Neural cell (in vitro differentiated cells): ENCODE data around the gene DENND1A. TPM values are rescaled to one million over a fixed set of nuclear protein-coding genes. Genes with fewer than 3 reads are reported as not detected.
"Not testable (repeated sequence)": the region's sequence is repeated elsewhere in the genome, so short reads cannot be mapped to it uniquely, and the experiment has no call there.

Experiments used
- H2AFZ ChIP-seq: fragments of 200-600, 300-800 bp; sonication (generic), shearing (Covaris generic); 2 replicates; pipeline ENCODE4 v1.6.0; 2014; ENCODE audit warnings: low read depth, mild to moderate bottlenecking, antibody characterized with exemption, low read length, moderate library complexity
- H3F3A ChIP-seq: fragments of 200-600 bp; shearing (Covaris generic); 2 replicates; pipeline ENCODE4 v1.6.1; 2016; ENCODE audit warnings: mild to moderate bottlenecking, moderate library complexity, mixed read lengths, antibody characterized with exemption, low read length; ENCODE audit not compliant: insufficient read depth, poor library complexity, severe bottlenecking
- H3K27ac ChIP-seq: fragments of 200-600, 300-800 bp; sonication (generic), shearing (Covaris generic); 2 replicates; pipeline ENCODE4 v1.5.1; 2014; ENCODE audit warnings: mild to moderate bottlenecking, low read length, moderate library complexity
- H3K27me3 ChIP-seq: fragments of 300-800, 200-600 bp; sonication (generic), shearing (Covaris generic); 2 replicates; pipeline ENCODE4 v1.6.0; 2014; ENCODE audit warnings: mild to moderate bottlenecking, low read depth, low read length, moderate library complexity; ENCODE audit not compliant: insufficient read depth
- H3K36me3 ChIP-seq: fragments of 300-800, 200-600 bp; sonication (generic), shearing (Covaris generic); 2 replicates; pipeline ENCODE4 v1.5.1; 2014; ENCODE audit warnings: mild to moderate bottlenecking, antibody characterized with exemption, low read length, moderate library complexity; ENCODE audit not compliant: insufficient read depth
- H3K4me2 ChIP-seq: fragments of 300-800, 200-600 bp; sonication (generic), shearing (Covaris generic); 2 replicates; pipeline ENCODE4 v1.6.0; 2014; ENCODE audit warnings: mild to moderate bottlenecking, low read length
- H3K4me3 ChIP-seq: fragments of 300-800, 200-600 bp; sonication (generic), shearing (Covaris generic); 2 replicates; pipeline ENCODE4 v1.5.1; 2014; ENCODE audit warnings: mild to moderate bottlenecking, low read length, moderate library complexity
- H3K79me2 ChIP-seq: fragments of 200-600 bp; shearing (Covaris generic); replicated peaks from 2 replicates; pipeline ENCODE4 v1.6.0; 2014; ENCODE audit warnings: mild to moderate bottlenecking, low read length, moderate library complexity; ENCODE audit not compliant: insufficient read depth
- H3K9ac ChIP-seq: fragments of 300-800, 200-600 bp; sonication (generic), shearing (Covaris generic); 2 replicates; pipeline ENCODE4 v1.6.1; 2016; ENCODE audit warnings: mild to moderate bottlenecking, low read length, mixed read lengths
- H3K9me2 ChIP-seq: fragments of 200-600 bp; shearing (Covaris generic); 2 replicates; pipeline ENCODE4 v1.6.1; 2016; ENCODE audit warnings: mild to moderate bottlenecking, low read length, mixed read lengths; ENCODE audit not compliant: insufficient read depth
- H3K9me3 ChIP-seq: fragments of 200-600, 300-800 bp; sonication (generic), shearing (Covaris generic); 2 replicates; pipeline ENCODE4 v1.6.1; 2016; ENCODE audit warnings: mild to moderate bottlenecking, mixed run types, low read length, moderate library complexity, mixed read lengths
- H4K20me1 ChIP-seq: fragments of 200-600 bp; shearing (Covaris generic); 2 replicates; pipeline ENCODE4 v1.6.1; 2016; ENCODE audit warnings: mild to moderate bottlenecking, mixed run types; ENCODE audit not compliant: insufficient read depth
- EP300 ChIP-seq: fragments of 450-650 bp; conservative IDR thresholded peaks from 2 replicates; pipeline ENCODE4 v1.6.1; 2014; ENCODE audit warnings: antibody characterized with exemption, mild to moderate bottlenecking, moderate library complexity; ENCODE audit not compliant: poor library complexity, severe bottlenecking
- MXI1 ChIP-seq: fragments of 450-650 bp; conservative IDR thresholded peaks from 2 replicates; pipeline ENCODE4 v1.6.1; 2014; ENCODE audit warnings: antibody characterized with exemption, mild to moderate bottlenecking; ENCODE audit not compliant: poor library complexity, severe bottlenecking
- POLR2AphosphoS5 ChIP-seq: IDR thresholded peaks from 2 replicates; pipeline ENCODE4 v1.6.1; 2012
- RAD21 ChIP-seq: fragments of 450-650 bp; conservative IDR thresholded peaks from 2 replicates; pipeline ENCODE4 v1.6.1; 2014; ENCODE audit warnings: antibody characterized with exemption, mild to moderate bottlenecking, moderate library complexity
- TAF1 ChIP-seq: IDR thresholded peaks from 2 replicates; pipeline ENCODE4 v1.6.1; 2012; ENCODE audit warnings: low read depth
- polyA plus RNA-seq: library from polyadenylated mRNA; depleted of rRNA; stranded (reverse); fragments of >200 nt; gene quantifications from 2 replicates; pipeline ENCODE4 v1.2.3, GENCODE V29; 2014
- TF ChIP-seq, protein P1 (sequence below): IDR thresholded peaks from 2 replicates; pipeline ENCODE4 v1.6.1; 2012; ENCODE audit warnings: borderline replicate concordance
- TF ChIP-seq, protein P2 (sequence below): fragments of 450-650 bp; IDR thresholded peaks from 2 replicates; pipeline ENCODE4 v1.5.1; 2014; ENCODE audit warnings: antibody characterized with exemption, mild to moderate bottlenecking, moderate library complexity; ENCODE audit not compliant: poor library complexity, severe bottlenecking

DENND1A gene
- polyA plus RNA-seq, 1 donor from 2014 or later: 2.3 TPM

DNA sequence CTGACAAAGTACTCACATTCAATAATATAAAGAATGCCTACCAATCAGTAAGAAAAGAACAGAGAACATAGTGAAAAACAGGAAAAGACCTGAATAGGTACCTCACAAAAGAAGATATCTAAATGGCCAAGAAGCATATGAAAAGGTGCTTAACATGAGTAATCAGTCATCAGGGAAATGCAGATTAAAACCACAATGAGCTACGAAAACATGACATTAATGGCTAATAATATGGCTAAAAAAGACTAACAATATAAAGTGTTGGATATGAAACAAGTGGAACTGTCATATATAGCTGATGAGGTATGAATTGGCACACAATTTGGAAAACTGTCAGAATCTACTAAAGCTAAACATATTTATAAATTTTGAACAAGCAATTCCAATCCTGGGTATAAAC, 18.9 kb downstream of the DENND1A start:
- Histone ChIP-seq H3F3A (no peaks in the 10 kb centered on the region), H3K9me2 (no peaks in the 10 kb centered on the region), H3K9me3 (no peaks in the 10 kb centered on the region), H3K36me3 (no peaks in the 10 kb centered on the region), H3K9ac (no peak overlapping the region), H3K4me3 (no peak overlapping the region), H3K4me2 (no peak overlapping the region), H4K20me1 (no peaks in the 10 kb centered on the region), H3K27me3 (no peaks in the 10 kb centered on the region), H2AFZ (no peak overlapping the region), H3K79me2 (peaks cover 25% of the 10 kb centered on the region), H3K27ac (no peak overlapping the region)
- TF ChIP-seq MXI1: no peak
- no peak for TF ChIP-seq POLR2AphosphoS5
- TF ChIP-seq, protein P1, sequence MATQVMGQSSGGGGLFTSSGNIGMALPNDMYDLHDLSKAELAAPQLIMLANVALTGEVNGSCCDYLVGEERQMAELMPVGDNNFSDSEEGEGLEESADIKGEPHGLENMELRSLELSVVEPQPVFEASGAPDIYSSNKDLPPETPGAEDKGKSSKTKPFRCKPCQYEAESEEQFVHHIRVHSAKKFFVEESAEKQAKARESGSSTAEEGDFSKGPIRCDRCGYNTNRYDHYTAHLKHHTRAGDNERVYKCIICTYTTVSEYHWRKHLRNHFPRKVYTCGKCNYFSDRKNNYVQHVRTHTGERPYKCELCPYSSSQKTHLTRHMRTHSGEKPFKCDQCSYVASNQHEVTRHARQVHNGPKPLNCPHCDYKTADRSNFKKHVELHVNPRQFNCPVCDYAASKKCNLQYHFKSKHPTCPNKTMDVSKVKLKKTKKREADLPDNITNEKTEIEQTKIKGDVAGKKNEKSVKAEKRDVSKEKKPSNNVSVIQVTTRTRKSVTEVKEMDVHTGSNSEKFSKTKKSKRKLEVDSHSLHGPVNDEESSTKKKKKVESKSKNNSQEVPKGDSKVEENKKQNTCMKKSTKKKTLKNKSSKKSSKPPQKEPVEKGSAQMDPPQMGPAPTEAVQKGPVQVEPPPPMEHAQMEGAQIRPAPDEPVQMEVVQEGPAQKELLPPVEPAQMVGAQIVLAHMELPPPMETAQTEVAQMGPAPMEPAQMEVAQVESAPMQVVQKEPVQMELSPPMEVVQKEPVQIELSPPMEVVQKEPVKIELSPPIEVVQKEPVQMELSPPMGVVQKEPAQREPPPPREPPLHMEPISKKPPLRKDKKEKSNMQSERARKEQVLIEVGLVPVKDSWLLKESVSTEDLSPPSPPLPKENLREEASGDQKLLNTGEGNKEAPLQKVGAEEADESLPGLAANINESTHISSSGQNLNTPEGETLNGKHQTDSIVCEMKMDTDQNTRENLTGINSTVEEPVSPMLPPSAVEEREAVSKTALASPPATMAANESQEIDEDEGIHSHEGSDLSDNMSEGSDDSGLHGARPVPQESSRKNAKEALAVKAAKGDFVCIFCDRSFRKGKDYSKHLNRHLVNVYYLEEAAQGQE: no peak
- TF ChIP-seq TAF1: no peak
- no peak for TF ChIP-seq EP300
- TF ChIP-seq, protein P2, sequence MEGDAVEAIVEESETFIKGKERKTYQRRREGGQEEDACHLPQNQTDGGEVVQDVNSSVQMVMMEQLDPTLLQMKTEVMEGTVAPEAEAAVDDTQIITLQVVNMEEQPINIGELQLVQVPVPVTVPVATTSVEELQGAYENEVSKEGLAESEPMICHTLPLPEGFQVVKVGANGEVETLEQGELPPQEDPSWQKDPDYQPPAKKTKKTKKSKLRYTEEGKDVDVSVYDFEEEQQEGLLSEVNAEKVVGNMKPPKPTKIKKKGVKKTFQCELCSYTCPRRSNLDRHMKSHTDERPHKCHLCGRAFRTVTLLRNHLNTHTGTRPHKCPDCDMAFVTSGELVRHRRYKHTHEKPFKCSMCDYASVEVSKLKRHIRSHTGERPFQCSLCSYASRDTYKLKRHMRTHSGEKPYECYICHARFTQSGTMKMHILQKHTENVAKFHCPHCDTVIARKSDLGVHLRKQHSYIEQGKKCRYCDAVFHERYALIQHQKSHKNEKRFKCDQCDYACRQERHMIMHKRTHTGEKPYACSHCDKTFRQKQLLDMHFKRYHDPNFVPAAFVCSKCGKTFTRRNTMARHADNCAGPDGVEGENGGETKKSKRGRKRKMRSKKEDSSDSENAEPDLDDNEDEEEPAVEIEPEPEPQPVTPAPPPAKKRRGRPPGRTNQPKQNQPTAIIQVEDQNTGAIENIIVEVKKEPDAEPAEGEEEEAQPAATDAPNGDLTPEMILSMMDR: no peak
- no peak for TF ChIP-seq RAD21

DNA sequence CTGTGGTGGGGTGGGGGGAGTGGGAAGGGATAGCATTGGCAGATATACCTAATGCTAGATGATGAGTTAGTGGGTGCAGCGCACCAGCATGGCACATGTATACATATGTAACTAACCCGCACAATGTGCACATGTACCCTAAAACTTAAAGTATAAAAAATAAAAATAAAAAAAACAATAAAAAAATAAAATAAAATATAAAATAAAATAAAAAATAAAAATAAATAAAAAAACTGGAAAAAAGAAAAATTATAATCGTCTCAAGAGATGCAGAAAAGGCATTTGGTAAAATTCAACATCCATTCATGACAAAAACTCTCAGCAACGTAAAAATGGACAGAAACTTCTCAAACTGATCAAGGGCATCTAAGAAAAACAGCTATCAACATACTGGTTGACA, 20.7 kb downstream of the DENND1A start:
- H3K9ac ChIP-seq, H3K36me3 ChIP-seq, H3K27ac ChIP-seq, H3F3A ChIP-seq, H3K27me3 ChIP-seq, H3K4me3 ChIP-seq, H4K20me1 ChIP-seq, H3K9me3 ChIP-seq, H3K4me2 ChIP-seq, H3K9me2 ChIP-seq, H2AFZ ChIP-seq: not testable (repeated sequence)
- H3K79me2 ChIP-seq: peaks cover 12% of the 10 kb centered on the region

DNA sequence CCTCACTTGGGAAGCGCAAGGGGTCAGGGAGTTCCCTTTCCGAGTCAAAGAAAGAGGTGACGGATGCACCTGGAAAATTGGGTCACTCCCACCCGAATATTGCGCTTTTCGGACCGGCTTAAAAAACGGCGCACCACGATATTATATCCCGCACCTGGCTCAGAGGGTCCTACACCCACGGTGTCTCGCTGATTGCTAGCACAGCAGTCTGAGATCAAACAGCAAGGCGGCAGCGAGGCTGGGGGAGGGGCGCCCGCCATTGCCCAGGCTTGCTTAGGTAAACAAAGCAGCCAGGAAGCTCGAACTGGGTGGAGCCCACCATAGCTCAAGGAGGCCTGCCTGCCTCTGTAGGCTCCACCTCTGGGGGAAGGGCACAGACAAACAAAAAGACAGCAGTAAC, 26.4 kb downstream of the DENND1A start:
- H2AFZ ChIP-seq, H3K9ac ChIP-seq, H3K27me3 ChIP-seq, H3K27ac ChIP-seq, H3K36me3 ChIP-seq, H3K4me2 ChIP-seq, H3K9me3 ChIP-seq, H4K20me1 ChIP-seq, H3K9me2 ChIP-seq, H3F3A ChIP-seq, H3K4me3 ChIP-seq: not testable (repeated sequence)
- H3K79me2 ChIP-seq: peaks cover 19% of the 10 kb centered on the region
